GF-D8 (cell line): ENCODE data around the gene NACC2.
"Not testable (repeated sequence)": the region's sequence is repeated elsewhere in the genome, so short reads cannot be mapped to it uniquely, and the experiment has no call there.

Experiments
- DNase-seq: peaks from one replicate; lab custom pipeline; 2025; lab: John Stamatoyannopoulos, UW

Gene NACC2

DNA sequence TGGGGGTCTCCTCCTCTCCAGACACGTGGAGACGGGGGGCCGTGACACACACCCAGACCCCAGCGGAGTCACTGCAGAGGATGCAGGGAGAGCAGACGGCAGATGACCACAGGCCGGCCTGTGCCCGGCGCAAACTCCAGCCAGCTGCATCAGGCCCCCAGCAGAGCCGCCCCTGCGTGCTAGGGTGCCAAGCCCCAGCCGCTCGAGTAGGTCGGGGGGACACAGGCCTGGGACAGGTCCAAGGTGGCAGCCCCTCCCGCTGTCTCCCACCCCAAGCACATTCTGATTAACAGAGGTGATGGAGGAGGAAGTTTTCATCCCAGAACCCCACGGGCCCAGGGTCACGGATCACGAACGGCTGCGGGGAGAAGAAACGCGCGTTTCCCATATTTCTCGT is 14.4 kb downstream of the NACC2 start:
- DNase-seq = no peak

DNA sequence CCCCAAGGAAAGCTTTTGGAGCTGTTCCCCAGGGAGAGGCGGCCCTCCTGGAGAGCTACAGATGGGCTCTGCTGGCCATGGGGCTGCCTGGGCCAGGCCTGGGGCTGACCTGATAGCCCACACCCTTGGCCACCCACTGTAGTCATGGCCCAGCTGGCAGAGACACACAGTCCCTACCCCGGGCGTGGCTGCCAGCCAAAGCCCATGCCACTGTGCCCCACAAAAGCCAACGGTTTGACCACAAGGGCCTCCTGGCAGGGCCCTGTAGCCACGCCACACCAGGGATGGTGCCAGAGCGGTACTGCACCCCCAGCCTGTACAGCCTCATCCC is 15.2 kb downstream of the NACC2 start:
- no peak for DNase-seq

DNA sequence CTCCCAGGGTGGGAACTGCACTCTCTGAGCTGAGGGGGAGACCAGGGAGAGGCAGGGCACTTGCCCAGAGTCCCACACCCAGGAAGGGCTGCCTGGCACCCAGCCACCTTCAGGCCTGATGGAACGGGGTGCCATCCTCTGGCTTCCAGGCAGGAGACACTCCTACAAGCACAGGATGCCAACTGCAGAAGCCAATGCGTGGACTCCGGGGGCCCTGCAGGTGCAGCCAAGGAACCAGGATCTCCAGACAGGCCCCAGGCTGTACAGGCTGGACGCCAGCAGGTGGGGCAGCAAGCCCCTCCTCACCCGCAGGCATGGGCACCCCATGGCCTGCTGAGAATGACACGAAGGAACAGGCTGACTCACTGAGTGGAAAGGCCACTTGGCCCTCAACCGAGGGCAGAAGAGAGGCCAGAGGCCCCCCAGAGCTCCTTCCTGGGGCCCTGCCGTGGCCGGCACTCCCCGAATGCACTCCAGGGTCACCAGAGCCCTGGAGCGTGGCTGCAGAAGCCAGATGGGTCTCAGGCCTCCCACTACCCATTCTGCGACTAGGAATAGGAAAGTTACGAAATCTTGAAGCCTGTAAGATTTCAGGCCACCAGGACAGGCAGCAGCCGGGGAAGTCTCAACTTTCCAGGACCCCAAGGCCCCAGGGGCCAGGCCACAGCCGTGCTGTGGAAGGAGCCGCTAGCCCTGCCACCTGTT is 15.7 kb downstream of the NACC2 start:
- DNase-seq = peak; percentile 10

DNA sequence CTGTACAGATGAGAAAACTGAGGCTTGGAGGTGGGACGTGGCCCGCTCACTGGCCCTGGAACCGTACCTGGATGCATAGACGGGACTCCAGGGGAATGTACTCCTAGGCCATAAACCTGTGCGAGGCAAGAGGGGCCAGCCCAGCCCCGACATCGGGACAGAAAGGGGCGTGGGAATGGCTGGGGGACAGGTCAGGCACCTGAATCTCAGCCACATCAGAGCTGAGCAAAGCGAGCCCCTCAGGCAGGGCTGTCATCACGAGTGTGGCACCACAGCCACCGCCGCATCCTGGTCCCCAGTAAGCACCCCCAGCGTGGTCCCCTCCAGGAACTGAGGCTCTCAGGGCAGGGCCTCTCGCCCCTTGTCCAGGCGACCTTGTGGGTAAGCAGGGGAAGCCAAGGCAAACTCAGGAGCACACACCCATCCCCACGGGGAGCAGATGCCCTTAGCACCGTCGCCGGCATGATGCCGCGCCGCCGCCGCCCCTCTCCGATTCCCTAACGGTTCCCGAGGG is 16.5 kb downstream of the NACC2 start:
- no peak for DNase-seq

DNA sequence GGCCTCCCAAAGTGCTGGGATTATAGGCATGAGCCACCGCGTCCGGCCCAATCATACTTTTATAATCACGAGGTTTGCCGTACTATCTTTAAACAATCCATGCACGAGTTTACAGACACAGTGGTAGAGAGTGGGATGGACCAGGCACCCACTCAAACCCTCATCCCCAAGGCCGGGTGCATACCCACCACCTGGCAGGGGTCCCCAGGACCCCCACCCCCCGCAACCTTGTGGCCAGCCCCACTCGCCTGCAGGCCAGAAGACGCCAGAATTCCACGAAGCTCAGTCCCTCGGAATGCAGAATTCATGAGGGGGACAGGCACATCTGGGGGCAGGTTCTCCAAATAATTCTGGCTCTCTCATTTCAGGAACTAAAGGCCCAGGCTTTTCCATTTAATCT is 17.1 kb downstream of the NACC2 start:
- no peak for DNase-seq

DNA sequence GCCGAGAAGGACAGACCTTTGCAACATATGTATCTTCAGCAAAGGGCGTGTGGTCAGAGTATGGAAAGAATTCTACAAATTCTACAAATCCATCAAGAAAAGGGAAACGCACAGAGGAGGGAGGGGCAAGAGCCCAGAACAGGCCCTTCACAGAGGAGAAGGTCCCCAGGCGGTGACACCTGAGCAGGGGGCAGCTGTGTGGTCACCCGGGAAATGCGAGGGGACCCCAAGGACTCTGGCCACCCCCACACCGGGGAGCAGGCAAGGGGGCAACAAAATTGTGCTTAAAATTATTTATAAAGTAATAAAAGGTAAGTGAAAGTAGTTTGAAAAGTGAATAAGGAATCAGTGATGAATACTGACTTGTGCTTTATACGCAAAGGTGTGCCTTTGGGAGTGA is 17.6 kb downstream of the NACC2 start:
- DNase-seq = no peak

DNA sequence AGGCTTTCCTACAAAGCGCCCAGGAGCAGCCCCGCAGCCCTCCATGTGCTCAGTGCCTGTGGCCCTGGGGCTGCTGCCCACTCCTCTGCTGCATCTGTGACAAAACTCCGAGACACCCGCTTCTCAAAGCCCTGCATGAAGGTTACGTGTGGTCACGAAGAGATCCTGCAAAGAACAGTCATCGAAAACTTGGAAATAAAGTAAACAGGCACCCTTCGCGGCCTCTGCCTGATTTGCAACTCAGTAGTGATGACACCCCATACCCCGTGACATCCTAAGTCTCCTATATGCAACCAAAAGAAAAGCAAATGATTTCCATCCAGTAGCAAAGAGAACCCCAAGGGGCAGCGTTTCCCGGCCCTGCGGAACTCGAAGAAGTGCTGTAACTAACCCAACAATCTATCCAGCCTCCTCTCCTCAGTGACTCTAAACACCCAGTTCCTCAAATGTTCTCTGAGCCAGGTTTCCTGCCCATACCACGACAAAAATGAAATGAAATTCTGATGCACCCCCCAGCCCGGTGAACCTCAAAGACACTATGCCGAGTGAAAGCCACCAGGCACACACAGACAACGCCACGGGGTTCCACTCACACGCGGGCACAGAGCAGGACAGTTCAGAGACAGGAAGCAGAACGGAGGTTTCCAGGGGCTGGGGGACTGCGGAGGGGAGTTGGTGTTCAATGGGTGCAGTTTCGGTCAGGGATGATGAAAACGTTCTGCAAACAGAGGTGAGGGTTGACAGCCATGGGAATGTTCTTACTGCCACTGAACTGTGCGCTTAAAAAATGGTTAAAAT is 19.0 kb downstream of the NACC2 start:
- no peak for DNase-seq

DNA sequence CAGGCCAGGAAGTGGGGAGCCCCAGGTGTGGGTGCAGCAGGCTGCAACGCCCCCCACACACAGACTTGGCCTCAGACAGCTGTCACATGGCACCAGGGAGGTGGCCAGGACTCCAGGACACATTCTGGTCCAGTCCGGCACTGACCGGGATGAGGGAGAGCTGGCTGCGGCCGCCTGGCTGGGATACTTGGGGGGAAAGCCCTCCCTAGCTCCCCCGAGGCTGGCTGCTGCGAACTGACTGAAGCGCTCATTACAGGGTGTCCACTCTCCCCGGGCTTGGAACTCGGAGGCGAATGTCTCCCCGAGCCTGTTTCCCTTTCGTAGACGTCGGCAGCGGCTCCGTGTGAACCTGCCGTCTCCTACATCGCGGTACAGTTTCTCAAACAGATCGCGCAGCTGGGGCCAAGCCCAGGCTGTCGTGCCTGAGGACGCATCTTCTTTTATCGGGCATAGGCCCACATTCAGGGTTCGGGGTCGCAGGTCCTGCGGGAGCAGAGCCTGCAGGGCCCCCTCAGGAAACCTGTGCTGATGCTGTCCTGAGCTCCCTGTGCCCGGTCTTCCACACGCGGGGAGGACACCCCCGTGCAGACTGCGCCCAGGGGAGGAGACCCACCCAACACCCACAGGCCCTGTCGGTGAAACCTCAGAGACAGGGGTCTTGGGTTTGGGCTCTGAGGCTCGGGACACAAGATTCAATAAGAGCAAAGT is 19.8 kb downstream of the NACC2 start:
- no peak for DNase-seq

DNA sequence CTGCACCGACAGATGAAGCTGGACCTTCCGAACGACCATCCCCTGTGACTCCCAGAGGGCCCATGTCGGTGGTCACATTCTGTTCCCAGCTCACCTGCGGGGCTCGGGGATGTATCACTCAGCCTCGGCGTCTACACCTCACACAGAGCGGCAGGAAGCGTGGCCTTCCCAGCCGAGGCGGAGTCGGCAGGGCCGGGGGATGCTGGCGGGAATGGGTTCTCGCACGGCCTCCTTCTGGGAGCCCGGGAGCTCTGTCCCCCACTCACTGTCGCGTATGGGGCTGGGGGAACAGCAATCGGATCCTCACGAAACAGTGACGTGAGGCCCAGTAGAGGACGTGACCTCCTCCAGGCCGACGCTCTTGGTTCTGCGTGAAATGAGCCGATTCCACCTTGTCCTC is 20.4 kb downstream of the NACC2 start:
- DNase-seq = no peak

DNA sequence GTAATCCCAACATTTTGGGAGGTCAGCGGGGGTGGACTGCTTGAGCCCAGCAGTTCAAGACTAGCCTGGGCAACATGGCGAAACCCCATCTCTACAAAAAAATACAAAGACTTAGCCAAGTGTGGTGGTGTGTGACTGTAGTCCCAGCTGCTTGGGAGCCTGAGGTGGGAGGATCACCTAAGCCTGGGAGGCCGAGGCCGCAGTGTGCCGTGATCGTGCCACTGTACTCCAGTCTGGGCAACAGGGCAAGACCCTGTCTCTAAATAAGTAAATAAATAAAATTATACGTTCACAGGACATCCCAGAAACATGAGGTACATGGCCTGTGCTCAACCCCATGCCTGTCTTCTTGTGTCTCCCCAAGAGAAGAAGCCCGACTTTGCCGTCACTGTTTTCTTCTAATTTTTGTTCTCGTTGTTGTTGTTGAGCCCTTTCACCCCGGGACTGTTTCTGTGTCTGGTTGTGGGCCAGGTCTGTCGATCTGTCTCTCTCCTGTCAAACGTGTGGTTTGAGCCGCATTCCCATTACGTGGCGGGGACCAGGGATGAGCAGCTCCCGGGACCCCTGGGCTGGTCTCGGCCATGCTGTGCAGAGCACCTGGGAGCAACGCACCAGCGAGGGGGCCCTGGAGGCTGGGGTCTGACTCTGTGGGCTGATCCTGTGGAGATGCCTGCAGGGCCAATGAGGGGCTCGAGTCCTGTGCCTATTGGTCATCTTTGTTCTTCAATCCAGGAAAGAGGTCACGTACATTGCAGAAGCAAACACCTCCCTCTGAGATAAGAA is 32.2 kb downstream of the NACC2 start:
- no peak for DNase-seq

DNA sequence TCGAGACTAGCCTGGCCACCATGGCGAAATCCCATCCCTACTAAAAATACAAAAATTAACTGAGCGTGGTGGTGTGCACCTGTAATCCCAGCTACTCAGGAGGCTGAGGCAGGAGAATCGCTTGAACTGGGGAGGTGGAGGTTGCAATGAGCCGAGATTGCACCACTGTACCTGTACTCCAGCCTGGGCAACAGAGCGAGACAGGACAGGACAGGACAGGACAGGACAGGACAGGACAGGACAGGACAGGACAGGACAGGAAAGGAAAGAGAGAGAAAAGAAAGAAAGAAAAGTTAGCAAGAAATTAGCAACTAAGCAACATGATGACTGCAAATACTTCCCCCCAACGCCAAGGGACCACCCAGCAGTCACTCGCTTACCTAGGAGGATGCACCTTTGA is 33.2 kb downstream of the NACC2 start:
- not testable (repeated sequence) for DNase-seq

DNA sequence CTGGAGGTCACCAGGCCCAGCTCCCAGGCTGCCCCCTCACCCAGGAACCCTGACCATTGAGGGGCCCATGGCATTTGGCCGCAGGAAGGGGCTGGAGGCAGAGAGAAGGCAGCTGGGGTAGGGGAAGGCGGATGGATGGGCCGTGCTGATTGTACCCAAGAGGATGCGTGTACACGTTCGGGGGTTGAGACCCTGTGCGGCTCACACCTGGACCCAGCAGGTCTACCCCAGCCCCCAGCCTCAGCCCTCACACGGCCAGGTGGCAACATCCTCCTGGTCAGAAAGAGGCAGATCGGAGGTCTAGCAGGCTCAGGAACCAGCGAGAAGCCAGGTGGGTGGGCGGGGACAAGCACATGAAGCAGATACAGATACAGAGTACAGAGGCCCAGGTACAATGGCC is 33.7 kb downstream of the NACC2 start:
- DNase-seq = no peak

DNA sequence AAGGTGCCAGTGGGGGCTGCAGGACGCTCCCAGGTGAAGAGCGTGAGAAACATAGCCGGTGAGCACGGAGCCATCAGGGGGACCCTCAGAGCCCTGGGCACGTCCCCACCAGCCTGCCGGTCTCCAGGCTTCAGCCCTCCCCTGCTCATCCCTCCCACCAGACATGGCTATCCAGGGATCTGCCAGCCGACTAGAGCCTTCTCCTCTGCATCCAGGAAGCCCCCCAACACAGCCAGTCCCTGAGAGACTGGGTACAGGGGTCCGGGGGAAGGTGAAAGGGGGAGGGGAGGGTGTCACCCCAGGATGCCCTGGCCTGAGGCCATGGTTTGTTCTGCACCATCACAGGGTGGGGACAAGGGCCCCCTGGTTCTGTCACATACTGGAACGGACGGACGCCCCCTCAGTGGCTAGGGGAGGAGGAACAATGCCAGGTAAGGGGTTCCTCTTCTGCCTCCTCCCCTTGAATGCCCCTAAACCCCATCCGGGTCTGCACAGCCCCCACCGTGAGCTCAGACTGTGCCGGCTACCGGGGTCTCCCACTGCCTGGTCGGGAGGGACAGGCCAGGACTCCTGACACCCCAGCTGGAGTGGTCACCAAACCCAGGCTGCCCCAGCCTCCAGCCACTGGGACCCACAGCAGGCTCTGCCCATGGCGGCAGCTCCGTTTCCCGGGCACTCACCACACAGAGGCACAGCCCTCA is 34.3 kb downstream of the NACC2 start:
- DNase-seq = no peak

DNA sequence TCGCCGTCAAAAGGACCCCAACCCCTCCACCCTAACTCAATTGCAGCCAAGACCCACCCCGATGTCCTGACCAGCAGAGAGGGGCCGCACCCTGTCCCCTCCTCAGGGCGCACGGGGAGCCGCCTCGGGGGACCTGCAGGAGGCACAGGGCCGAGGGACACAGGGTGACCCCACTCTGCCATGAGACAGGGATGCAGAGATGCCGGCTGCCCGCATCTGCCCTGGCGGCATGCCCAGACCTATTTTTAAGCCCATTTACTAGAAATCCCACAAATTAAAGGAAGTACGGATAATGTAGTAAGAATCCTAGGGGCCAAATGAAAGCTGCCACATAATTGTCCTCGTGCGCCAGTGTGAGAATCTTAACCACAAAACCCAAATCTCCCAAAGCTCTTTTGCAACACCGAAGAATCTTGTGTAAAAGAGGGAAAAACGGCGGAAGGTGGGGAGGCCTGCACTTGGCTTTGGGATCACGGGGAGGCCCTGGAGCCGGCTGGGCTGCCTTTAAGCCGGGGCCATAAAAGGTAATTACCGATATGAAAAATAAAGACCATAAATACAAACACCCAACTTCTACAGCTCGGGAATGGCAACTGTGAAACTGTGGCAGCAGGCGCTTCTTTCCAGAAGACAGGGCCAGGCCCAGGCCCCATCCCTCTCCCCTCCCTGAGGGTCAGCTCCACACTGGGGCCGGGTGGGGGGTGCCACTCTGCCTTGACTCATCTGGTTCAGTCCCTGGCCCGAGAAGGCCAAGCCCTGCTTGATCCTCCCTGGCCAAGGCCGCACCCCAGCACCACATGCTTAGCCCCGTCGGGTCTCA is 35.0 kb downstream of the NACC2 start:
- DNase-seq = peak; percentile 66

DNA sequence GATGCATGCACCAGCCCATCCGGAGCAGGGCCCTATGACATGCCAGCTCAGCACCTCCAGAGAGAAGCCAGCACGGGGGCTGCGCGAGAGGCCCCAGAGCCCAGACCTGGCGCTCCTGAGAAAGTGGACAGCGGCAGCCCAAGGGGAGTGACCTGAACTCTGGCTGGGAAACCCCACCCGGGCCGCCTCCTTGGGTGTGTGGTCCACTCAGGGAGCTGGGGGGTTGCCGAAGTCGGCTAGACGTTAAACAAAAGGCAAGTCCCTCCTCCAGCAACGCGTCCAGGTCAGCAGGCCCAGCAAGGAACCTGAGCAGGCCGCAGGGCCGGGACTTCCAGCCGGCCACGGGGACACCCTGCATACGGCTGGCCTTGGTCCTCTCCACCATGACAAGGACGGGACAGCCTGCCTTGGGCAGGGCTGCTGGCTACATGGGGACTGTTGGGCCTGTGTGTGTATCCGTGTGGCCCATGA is 35.7 kb downstream of the NACC2 start:
- no peak for DNase-seq

DNA sequence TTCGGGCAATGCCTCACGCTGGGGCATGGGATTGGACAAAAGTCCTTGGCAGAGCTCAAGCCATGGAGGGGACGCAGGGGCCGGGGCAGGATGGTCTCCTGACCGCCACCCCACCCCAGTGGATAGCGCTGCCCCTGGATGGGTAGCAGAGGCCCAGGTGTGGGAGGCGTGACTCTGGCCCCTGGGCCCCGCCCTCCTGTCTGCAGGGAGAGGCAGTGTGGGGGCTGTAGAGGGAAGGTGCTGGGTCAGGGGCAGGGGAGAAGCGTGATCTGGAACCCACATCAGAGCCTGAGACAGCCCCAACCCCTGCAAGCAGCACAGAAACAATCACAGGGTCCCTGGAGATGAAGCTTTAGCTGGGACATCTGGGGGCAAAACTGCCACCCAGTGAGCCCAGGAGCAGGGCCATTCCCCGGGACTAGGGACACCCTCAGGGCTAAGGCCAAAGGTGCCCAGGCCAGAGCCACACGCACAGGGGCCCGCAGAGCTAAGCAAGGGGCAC is 36.2 kb downstream of the NACC2 start:
- no peak for DNase-seq

DNA sequence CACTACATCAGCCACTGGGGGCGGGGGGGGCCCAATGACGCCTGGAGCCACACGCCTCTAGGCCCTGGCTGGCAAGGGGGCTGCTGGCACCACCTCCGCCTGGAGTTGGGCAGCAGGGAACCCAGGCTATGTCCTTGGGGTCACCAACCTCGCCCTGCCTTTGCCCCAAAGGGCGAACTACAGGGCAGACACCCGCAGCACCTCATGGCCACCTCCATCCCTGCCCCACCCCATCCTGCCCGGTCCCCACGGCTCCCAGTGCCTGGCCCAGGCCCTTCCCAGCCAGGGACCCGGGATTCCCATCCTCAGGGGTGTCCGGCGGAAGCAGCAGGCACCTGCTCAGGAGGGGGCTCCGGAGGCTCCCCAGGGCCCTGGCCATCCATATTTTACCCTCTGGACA is 37.0 kb downstream of the NACC2 start:
- DNase-seq = no peak

DNA sequence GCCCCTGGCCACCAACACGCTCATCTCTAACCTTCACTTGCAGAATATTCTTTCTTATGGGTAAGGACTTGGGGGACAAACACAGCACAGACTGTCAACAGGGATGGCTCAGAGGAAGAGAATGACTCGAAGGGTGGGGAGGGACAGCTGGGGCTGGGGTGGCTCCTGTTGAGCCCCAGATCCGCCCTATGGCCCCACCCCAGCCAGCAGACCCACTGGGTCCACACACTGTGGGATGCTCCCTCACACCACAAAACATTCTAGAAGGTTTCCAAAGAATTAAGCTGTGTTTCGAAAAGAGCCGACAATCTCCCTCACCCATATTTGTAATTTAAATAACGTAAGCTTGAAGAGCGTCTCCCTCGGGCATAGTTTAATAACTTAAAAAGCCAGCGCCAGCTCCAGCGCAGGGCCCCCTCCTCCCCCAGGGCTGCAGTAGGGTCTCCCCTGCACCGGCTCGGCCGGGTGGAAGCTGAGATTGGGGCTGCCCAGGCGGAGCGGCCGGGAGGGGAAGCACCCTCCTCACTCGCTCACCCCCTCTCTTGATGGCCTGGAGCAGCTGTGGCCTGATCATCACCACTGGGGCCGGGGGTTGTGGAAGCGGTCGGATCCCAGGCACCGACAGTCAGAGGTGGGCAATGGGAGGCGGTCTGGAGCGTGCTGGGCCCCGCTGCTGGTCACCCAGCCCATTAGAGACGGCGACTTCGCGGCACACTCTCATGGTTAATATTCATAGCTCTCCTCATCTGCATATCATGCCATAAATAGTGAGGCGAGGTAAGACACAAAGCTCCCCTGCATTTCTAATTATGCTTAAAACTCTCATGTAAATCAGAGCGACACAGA is 37.6 kb downstream of the NACC2 start:
- DNase-seq = no peak

DNA sequence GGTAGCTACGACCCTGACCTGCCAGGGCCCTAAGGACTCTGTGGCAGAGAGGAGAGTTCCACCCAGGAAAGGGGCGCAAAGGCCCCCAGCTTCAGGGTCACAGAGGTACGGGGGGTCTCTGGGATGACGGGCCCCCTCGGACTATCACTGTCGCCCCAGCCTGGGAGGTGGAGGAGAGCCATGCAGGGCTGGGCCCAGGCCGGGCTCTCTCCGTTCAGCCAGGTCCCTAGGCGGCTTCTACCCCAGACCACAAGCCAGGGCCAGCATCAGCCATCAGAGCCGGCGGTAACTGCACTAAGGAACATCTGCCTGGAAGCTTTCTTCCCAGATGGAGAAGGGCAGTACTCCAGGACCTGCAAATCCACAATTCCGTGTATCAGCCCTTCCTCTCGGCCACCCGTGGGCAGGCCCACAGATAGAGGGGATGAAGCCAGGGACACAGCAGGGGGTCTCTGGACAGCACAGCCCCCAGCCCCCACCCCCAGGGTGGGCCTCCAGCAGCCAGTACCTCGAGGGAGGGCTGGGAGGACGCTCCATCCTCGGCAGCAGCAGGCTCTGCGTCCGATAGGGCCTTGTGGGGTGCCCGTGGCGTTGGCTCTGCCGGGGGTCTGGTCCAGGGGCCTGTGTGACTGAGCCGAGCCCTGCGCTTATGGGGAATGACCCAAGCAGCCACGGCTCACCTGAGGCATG is 38.4 kb downstream of the NACC2 start:
- no peak for DNase-seq
